Activated CD4-positive, alpha-beta T cell treated with anti-CD3 and anti-CD28 coated beads, Interleukin-2, amount 10 ng/mL, durations not matched to agents 7 days and 5 days (primary cell): ENCODE measurements around the gene EXOC3L4. TPM values are rescaled to one million over a fixed set of nuclear protein-coding genes. Genes with fewer than 3 reads are reported as not detected.

Experiments used
- CTCF ChIA-PET: fragments of 350-600 bp; sonication (Branson Sonifier 250); formaldehyde crosslinking; loops from one replicate; lab custom pipeline; 2021; ENCODE audit warnings: antibody characterized with exemption; lab: Charles Lee
- POLR2A ChIA-PET: fragments of 350-600 bp; sonication (Branson Sonifier 250); formaldehyde crosslinking; loops from one replicate; lab custom pipeline; 2021; ENCODE audit warnings: antibody characterized with exemption; lab: Charles Lee
- DNase-seq: peaks from one replicate; pipeline ENCODE4 v3.0.0-alpha.2; 2020
- H3K27ac Mint-ChIP-seq: one replicate; pipeline ENCODE4 v1.8.0; 2021; ENCODE audit warnings: mild to moderate bottlenecking, moderate library complexity, mixed read lengths
- H3K27me3 Mint-ChIP-seq: one replicate; pipeline ENCODE4 v1.8.0; 2021; ENCODE audit warnings: mixed read lengths
- H3K36me3 Mint-ChIP-seq: one replicate; pipeline ENCODE4 v1.8.0; 2021; ENCODE audit warnings: low read depth, mixed read lengths
- H3K4me1 Mint-ChIP-seq: one replicate; pipeline ENCODE4 v1.8.0; 2021; ENCODE audit warnings: mixed read lengths
- H3K4me3 Mint-ChIP-seq: one replicate; pipeline ENCODE4 v1.8.0; 2021; ENCODE audit warnings: mild to moderate bottlenecking, moderate library complexity, mixed read lengths
- H3K9me3 Mint-ChIP-seq: one replicate; pipeline ENCODE4 v1.8.0; 2021; ENCODE audit warnings: mixed read lengths
- total RNA-seq, 2 experiments: library from RNA; stranded (reverse); gene quantifications; one replicate each; pipeline ENCODE4 v1.2.3, GENCODE V29; 2021

The EXOC3L4 gene
- total RNA-seq, 2 experiments from 2014 or later: not detected

DNA sequence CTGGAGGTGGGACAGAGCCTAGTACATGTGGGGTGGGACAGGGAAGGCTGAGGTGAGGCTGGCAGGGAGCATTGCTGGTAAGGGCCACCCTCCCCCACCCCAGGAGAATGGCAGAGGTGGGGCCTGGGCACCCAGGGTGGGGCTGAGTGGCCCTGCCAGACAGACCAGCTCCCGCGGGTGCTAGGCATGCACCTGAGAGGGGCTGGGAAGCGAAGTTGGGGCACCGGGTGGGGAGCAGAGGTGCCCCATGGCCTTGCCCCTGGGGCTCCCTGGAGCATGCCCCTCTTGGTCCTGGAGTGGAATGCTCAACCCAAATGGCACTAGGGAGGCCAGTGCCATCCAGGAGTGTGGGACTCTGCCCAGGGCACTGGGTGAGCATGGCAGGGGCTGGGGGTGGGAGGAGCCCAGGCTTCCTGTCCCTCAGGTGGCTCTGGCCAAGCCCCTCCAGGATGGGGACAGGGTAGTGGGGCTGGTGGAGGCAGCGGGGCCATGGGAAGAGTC lies 30.0 kb downstream of the EXOC3L4 start:
- Mint-ChIP-seq H3K27me3 (peaks cover 25% of the 10 kb centered on the region), H3K36me3 (no peaks in the 10 kb centered on the region), H3K27ac (no peak overlapping the region), H3K4me3 (no peak overlapping the region), H3K9me3 (no peaks in the 10 kb centered on the region), H3K4me1 (no peaks in the 10 kb centered on the region)
- ChIA-PET CTCF (no interaction called here), POLR2A (no interaction called here)
- DNase-seq: no peak

- H3K27me3 Mint-ChIP-seq: peaks cover 19% of the 10 kb centered on the region
- CTCF ChIA-PET: no interaction called here
Observed at GRCh38 chr14:103125098-103126070, 30.9 kb downstream of the EXOC3L4 start.

GRCh38 chr14:103126088-103126872 lies 31.8 kb downstream of the EXOC3L4 start:
- Mint-ChIP-seq H3K4me3 (no peak overlapping the region), H3K4me1 (no peaks in the 10 kb centered on the region), H3K27me3 (peaks cover 14% of the 10 kb centered on the region), H3K9me3 (no peaks in the 10 kb centered on the region), H3K27ac (no peak overlapping the region), H3K36me3 (no peaks in the 10 kb centered on the region)
- CTCF ChIA-PET: no interaction called here
- no peak for DNase-seq
- POLR2A ChIA-PET: no interaction called here

More at GRCh38 chr14:103125098-103126070, 30.9 kb downstream of the EXOC3L4 start:
- no peaks in the 10 kb centered on the region for H3K4me1 Mint-ChIP-seq
- no peak for DNase-seq
- no peak overlapping the region for H3K27ac Mint-ChIP-seq
- POLR2A ChIA-PET: no interaction called here
- no peaks in the 10 kb centered on the region for H3K9me3 Mint-ChIP-seq
- no peak overlapping the region for H3K4me3 Mint-ChIP-seq
- H3K36me3 Mint-ChIP-seq: no peaks in the 10 kb centered on the region

DNA sequence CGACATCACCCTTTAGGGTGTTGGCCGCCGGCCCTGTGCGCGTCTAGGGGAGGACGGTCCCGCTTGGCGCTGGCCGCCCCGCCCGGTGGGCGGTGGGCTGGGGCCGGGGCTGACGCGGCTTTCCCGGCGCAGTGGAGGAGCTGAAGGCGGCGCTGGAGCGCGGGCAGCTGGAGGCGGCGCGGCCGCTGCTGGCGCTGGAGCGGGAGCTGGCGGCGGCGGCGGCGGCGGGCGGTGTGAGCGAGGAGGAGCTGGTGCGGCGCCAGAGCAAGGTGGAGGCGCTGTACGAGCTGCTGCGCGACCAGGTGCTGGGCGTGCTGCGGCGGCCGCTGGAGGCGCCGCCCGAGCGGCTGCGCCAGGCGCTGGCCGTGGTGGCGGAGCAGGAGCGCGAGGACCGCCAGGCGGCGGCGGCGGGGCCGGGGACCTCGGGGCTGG lies 32.4 kb downstream of the EXOC3L4 start:
- ChIA-PET CTCF (no interaction called here), POLR2A (no interaction called here)
- Mint-ChIP-seq H3K4me1 (no peaks in the 10 kb centered on the region), H3K9me3 (no peaks in the 10 kb centered on the region), H3K4me3 (no peak overlapping the region), H3K27ac (no peak overlapping the region), H3K27me3 (peaks cover 13% of the 10 kb centered on the region), H3K36me3 (no peaks in the 10 kb centered on the region)
- no peak for DNase-seq

DNA sequence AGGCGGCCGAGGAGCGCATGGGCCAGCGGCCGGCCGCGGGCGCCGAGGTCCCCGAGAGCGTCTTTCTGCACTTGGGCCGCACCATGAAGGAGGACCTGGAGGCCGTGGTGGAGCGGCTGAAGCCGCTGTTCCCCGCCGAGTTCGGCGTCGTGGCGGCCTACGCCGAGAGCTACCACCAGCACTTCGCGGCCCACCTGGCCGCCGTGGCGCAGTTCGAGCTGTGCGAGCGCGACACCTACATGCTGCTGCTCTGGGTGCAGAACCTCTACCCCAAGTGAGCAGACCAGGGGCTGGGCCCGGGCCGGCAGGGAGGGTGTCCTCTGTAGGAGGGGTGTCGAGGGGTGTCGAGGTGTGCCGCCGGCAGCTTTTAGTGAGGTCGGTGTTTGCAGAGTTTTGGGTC lies 32.8 kb downstream of the EXOC3L4 start:
- H3K36me3 Mint-ChIP-seq: no peaks in the 10 kb centered on the region
- ChIA-PET POLR2A (no interaction called here), CTCF (no interaction called here)
- peaks cover 9% of the 10 kb centered on the region for H3K27me3 Mint-ChIP-seq
- H3K9me3 Mint-ChIP-seq: no peaks in the 10 kb centered on the region
- no peak overlapping the region for H3K4me3 Mint-ChIP-seq
- H3K4me1 Mint-ChIP-seq: no peaks in the 10 kb centered on the region
- H3K27ac Mint-ChIP-seq: no peak overlapping the region
- DNase-seq: no peak

- ChIA-PET CTCF (no interaction called here), POLR2A (no interaction called here)
- no peak overlapping the region for H3K27ac Mint-ChIP-seq
- peaks cover 7% of the 10 kb centered on the region for H3K27me3 Mint-ChIP-seq
- H3K4me3 Mint-ChIP-seq: no peak overlapping the region
- DNase-seq: no peak
- no peaks in the 10 kb centered on the region for H3K36me3 Mint-ChIP-seq
- no peaks in the 10 kb centered on the region for H3K4me1 Mint-ChIP-seq
- no peaks in the 10 kb centered on the region for H3K9me3 Mint-ChIP-seq
Observed at GRCh38 chr14:103127861-103128598, 33.5 kb downstream of the EXOC3L4 start.

- Mint-ChIP-seq H3K4me1 (no peaks in the 10 kb centered on the region), H3K27me3 (peaks cover 7% of the 10 kb centered on the region), H3K27ac (no peak overlapping the region), H3K9me3 (no peaks in the 10 kb centered on the region), H3K36me3 (no peaks in the 10 kb centered on the region), H3K4me3 (no peak overlapping the region)
- ChIA-PET POLR2A (no interaction called here), CTCF (interaction anchor here (0.5 to 0.6 kb wide), 2 partner anchors 71 to 676 kb away, joined by 3 read pairs; no protein-coding TSS in a partner anchor)
- DNase-seq: no peak
Observed at GRCh38 chr14:103128631-103129300, 34.2 kb downstream of the EXOC3L4 start.

DNA sequence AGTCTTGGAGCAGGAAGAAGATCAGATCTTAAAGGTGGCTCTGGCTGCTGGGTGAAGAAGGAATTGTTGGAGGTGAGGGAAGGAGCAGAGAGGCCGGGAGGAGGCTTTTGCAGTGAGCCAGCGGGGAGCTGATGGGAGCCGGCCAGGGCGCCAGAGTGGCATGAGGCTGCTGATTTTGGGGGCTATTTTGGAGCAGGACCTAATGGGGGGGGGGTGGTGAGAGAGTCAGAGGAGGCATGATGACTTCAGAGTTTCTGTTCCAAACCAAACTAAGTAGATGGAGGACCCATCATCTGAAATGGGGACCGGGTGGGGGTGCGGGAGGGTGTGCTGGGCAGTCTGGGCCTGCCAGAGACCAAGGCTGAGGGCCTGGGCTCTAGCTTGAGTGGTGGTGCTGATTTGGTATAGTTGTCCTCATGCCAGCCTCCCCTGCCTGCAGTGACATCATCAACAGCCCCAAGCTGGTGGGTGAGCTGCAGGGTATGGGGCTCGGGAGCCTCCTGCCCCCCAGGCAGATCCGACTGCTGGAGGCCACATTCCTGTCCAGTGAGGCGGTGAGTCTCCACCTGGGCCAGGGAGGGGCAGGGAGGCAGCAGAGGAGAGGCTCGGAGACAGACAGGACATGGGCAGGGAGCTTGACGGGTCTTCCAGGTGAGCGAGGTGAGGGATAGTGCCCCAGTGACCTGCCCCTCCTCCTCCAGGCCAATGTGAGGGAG lies 34.9 kb downstream of the EXOC3L4 start:
- no peaks in the 10 kb centered on the region for H3K9me3 Mint-ChIP-seq
- H3K27ac Mint-ChIP-seq: no peak overlapping the region
- H3K4me3 Mint-ChIP-seq: no peak overlapping the region
- POLR2A ChIA-PET: no interaction called here
- no peaks in the 10 kb centered on the region for H3K36me3 Mint-ChIP-seq
- no peak for DNase-seq
- H3K27me3 Mint-ChIP-seq: no peaks in the 10 kb centered on the region
- CTCF ChIA-PET: interaction anchor here (0.5 to 0.6 kb wide), 4 partner anchors 71 to 962 kb away, joined by 3 to 5 read pairs (median 4); no protein-coding TSS in a partner anchor
- no peaks in the 10 kb centered on the region for H3K4me1 Mint-ChIP-seq

DNA sequence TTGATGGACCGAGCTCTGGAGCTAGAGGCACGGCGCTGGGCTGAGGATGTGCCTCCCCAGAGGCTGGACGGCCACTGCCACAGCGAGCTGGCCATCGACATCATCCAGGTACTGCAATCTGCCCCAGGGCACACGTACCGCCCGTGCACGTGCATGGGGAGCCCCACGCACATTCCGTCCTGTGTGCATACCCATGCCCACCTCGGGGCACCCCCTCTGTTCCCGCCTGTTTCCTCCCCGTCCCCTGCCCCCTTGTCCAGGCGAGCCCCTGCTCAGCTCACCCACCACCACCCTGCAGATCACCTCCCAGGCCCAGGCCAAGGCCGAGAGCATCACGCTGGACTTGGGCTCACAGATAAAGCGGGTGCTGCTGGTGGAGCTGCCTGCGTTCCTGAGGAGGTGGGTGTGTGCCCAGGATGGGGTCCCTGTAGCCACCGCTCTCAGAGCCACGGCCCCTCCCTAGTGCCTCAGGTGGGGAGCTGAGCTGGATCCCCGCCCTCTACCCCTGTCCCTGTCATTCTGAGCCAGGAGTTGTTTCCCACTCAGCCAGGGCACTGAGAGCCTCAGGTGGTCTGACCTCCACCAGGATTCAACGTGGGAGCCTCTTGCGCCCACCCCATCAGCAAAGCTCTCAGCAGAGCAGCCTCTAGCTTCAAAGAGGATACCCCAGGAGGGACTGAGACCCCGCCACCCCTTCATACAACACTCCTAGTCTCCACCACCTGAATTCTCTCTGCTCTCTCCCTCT lies 35.7 kb downstream of the EXOC3L4 start:
- H3K27me3 Mint-ChIP-seq: no peaks in the 10 kb centered on the region
- H3K36me3 Mint-ChIP-seq: no peaks in the 10 kb centered on the region
- ChIA-PET CTCF (interaction anchor here (0.6 kb wide), 2 partner anchors 237 to 962 kb away, joined by 4 to 5 read pairs; no protein-coding TSS in a partner anchor), POLR2A (no interaction called here)
- H3K4me3 Mint-ChIP-seq: no peak overlapping the region
- H3K9me3 Mint-ChIP-seq: no peaks in the 10 kb centered on the region
- no peak for DNase-seq
- no peaks in the 10 kb centered on the region for H3K4me1 Mint-ChIP-seq
- no peak overlapping the region for H3K27ac Mint-ChIP-seq

DNA sequence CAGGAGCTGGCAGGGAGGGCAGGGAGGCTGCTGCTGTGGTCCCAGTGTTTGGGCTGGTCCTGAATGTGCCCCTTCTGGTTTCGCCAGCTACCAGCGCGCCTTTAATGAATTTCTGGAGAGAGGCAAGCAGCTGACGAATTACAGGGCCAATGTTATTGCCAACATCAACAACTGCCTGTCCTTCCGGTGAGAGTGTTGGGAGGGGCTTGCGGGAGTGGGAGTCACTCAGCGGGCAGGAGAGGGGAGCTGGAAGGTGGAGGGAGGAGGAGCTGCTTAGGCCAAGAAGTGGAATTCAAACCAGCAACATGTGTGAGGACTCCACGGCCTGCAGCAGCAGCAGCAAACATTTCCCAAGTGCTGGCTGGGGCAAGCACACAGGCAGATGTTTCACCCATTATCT lies 36.4 kb downstream of the EXOC3L4 start:
- Mint-ChIP-seq H3K27me3 (no peaks in the 10 kb centered on the region), H3K4me3 (no peak overlapping the region), H3K4me1 (no peaks in the 10 kb centered on the region), H3K27ac (no peak overlapping the region), H3K36me3 (no peaks in the 10 kb centered on the region), H3K9me3 (no peaks in the 10 kb centered on the region)
- ChIA-PET POLR2A (no interaction called here), CTCF (no interaction called here)
- no peak for DNase-seq

DNA sequence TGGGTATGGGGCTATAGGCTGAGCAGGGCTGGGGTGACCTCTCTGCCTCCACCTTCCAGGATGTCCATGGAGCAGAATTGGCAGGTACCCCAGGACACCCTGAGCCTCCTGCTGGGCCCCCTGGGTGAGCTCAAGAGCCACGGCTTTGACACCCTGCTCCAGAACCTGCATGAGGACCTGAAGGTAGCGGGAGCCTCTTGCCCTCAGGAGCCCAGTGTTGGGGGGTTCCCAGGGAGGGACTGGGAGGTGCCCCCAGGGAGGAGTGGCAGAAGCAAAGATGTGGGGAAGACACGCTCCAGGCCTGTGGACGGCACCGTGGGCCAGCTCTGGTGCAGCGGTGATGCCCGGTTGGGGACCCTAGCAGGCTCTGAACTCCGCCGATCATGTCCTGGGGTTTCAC lies 37.1 kb downstream of the EXOC3L4 start:
- Mint-ChIP-seq H3K36me3 (no peaks in the 10 kb centered on the region), H3K4me1 (no peaks in the 10 kb centered on the region), H3K4me3 (no peak overlapping the region), H3K27me3 (no peaks in the 10 kb centered on the region), H3K27ac (no peak overlapping the region), H3K9me3 (no peaks in the 10 kb centered on the region)
- DNase-seq: no peak
- CTCF ChIA-PET: no interaction called here
- POLR2A ChIA-PET: no interaction called here
